Measurements from ENCODE around the gene KCNC1.

Gene KCNC1

GRCh38 chr11:17714870-17715269 is 19.7 kb upstream of the KCNC1 start:
- no peak for DNase-seq (ENCODE audit: low spot score)

GRCh38 chr11:17716807-17717206 is 17.8 kb upstream of the KCNC1 start:
- no peak for DNase-seq (ENCODE audit: low spot score)

GRCh38 chr11:17718015-17718414 is 16.6 kb upstream of the KCNC1 start:
- no peak for DNase-seq (ENCODE audit: low spot score)

- no peak for DNase-seq (ENCODE audit: low spot score)
Measured at GRCh38 chr11:17718510-17718962, 16.0 kb upstream of the KCNC1 start.

GRCh38 chr11:17719028-17719937 is 15.3 kb upstream of the KCNC1 start, which contains the start of gene MYOD1:
MYOD1 (plus strand) TSS chr11:17719571; CDS start chr11:17719783, 212 bp downstream.
- peak; percentile 43 for DNase-seq (ENCODE audit: low spot score)

GRCh38 chr11:17719938-17720795 is 14.4 kb upstream of the KCNC1 start:
- DNase-seq (ENCODE audit: low spot score): no peak

GRCh38 chr11:17720796-17721171 is 13.8 kb upstream of the KCNC1 start:
- no peak for DNase-seq (ENCODE audit: low spot score)

- no peak for DNase-seq (ENCODE audit: low spot score)
Measured at GRCh38 chr11:17721242-17721999, 13.2 kb upstream of the KCNC1 start.

- DNase-seq (ENCODE audit: low spot score): peak; percentile 66
Measured at GRCh38 chr11:17722000-17722643, 12.5 kb upstream of the KCNC1 start.

- no peak for DNase-seq (ENCODE audit: low spot score)
Measured at GRCh38 chr11:17724020-17724908, 10.3 kb upstream of the KCNC1 start.

- DNase-seq (ENCODE audit: low spot score): no peak
Measured at GRCh38 chr11:17725174-17725573, 9.4 kb upstream of the KCNC1 start.

GRCh38 chr11:17730137-17730536 is 4.4 kb upstream of the KCNC1 start:
- DNase-seq (ENCODE audit: low spot score): no peak

GRCh38 chr11:17730608-17731462 is 3.7 kb upstream of the KCNC1 start:
- DNase-seq (ENCODE audit: low spot score): peak; percentile 91

GRCh38 chr11:17733261-17733660 is 1.3 kb upstream of the KCNC1 start:
- DNase-seq (ENCODE audit: low spot score): no peak

GRCh38 chr11:17734986-17735817 is 621 bp downstream of the KCNC1 start:
- peak; percentile 92 for DNase-seq (ENCODE audit: low spot score)

- DNase-seq (ENCODE audit: low spot score): no peak
Measured at GRCh38 chr11:17735818-17736578, 1.4 kb downstream of the KCNC1 start.

GRCh38 chr11:17736579-17736893 is 2.0 kb downstream of the KCNC1 start:
- no peak for DNase-seq (ENCODE audit: low spot score)

Data from AG20443 (cell line).